HG03432 (cell line): ENCODE results near the gene PNMT.

Experiments
- ATAC-seq: cut with Tn5 transposase; IDR thresholded peaks from one replicate; pipeline ENCODE4 v1.9.1; 2021; ENCODE audit warnings: mild to moderate bottlenecking, moderate library complexity; ENCODE audit not compliant: unreplicated experiment

Gene PNMT

GRCh38 chr17:39666601-39667261, 1.5 kb upstream of the PNMT start:
- ATAC-seq, result no peak

DNA sequence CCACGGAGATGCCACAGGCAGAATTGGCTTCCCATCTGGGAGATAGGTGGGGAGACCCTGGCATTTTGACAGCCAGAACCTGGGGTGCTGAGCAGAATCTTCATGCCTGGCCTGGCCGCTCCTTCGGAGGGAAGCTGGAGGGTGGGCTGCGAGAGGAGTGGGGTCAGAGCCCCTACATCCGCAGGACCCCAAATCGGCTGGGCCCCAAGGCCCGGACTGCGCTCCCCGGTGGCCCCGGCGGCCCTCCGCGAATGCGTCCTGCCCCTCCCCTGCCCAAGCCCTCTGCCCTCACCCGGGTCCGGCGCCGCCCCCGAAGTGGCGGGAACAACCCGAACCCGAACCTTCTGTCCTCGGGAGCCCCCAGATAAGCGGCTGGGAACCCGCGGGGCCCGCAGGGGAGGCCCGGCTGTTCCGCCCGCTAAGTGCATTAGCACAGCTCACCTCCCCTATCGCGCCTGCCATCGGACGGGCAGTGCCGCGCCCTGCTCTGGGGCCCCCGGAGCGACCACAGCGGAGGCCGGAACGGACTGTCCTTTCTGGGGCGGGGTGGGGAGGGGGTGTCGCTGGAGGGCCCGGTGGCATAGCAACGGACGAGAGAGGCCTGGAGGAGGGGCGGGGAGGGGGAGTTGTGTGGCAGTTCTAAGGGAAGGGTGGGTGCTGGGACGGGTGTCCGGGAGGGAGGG, 850 bp upstream of the PNMT start:
- no peak for ATAC-seq

DNA sequence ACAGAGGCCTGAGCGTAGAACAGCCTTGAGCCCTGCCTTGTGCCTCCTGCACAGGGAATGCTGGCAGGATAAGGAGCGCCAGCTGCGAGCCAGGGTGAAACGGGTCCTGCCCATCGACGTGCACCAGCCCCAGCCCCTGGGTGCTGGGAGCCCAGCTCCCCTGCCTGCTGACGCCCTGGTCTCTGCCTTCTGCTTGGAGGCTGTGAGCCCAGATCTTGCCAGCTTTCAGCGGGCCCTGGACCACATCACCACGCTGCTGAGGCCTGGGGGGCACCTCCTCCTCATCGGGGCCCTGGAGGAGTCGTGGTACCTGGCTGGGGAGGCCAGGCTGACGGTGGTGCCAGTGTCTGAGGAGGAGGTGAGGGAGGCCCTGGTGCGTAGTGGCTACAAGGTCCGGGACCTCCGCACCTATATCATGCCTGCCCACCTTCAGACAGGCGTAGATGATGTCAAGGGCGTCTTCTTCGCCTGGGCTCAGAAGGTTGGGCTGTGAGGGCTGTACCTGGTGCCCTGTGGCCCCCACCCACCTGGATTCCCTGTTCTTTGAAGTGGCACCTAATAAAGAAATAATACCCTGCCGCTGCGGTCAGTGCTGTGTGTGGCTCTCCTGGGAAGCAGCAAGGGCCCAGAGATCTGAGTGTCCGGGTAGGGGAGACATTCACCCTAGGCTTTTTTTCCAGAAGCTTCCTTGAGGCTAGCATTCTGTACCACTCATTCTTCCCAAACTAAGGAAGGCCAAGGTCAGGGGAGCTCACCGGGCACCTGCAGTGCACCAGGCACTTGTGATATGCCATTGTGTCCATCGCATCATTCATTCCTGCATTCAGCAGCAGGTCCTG, 1.9 kb downstream of the PNMT start:
- no peak for ATAC-seq

DNA sequence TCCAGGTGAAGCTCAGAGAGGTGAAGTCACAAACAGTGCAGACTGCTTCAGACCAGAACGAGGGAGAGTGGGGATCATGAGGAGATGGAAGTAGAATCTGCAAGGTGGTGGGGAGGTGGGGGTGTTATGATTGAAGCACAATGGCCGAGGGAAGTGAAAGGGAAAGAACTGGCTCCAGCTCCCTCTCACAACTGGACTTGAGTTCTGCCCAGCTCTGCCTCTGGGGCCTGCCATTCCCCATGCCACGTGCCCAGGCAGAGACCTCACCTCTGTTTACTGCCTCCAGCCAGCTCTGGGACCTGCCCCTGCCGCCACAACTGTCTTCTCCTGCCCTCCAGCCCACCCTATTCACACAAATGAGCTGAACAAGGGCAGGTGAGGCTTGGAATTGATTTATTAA, 2.5 kb downstream of the PNMT start:
- ATAC-seq, result no peak

DNA sequence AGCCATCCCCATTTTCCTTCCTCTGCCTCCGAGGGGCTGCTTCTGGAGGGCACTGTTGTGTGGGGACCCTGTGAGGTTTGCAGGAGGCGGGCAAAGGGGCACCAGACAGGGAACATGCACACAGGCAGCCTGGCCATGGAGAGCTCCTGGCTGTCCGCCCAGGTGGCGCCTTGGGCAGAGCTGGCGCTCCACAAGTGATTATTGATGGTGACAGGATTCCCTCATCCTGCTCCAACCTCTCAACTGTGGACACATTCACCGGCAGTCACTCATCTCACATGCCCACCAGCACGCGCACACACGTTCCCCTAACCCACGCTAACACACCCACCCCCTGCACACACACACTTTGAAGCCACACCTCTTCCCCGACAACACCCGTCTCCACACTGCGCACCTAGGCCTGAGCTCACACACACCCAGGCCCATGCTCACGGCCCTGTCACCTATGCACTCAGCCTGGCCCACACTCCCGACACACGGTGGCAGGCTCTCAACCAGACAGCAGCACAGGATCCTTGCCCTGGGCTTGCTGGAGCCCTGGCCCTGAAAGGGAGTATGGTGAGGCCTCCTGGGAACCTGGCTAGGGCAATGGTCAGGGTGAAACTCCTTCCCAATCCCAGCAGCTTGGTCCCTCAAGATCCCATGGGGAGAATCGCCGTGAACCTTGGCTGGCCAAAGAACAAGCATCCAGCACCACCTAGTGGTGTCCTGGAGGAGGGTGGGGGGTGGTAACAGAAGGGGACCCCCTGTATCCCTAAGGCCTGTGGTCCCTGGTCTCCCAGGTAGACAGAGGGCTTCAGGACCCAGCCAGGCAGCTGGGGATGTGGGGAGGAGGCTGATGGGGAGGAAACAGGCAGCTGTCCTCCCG, 3.6 kb downstream of the PNMT start:
- ATAC-seq, result no peak

DNA sequence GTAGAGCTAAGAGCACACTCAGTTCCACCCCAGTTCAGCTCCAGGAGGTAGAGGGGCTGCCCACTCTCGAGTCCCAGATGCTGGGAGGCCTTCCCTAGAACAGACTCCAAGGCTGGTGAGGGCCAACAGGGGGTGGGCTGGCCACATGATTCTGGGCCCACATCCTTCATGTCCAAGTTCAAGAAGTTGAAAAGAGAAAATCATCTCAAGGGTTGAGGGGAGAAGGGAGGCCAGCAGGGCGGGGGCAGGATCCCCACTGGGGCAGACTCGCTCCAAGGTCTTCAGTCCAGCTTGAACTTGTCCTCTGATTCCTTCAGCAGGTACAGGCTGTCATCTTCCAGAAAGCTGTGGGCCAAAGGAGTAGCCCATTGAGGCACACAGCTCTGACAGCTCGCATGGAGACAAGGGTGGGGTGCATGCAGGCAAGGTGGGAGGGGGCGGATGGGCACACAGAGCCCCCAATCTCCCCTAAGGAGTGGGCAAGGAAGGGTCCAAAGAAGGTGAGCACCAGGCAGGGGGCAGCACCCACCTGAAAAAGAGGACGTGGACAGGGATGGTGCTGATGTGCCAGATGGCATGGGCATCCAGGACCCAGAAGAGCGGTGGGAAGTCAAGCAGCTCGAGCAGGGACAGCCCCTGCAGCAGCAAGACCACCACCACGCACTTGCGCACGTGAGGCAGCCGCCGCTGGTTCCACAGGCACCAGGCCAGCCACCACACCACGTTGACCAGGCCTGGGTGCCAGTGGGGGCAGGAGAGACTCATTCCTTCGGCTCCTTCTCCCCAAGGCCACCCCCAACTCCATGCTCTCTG, 4.5 kb downstream of the PNMT start:
- ATAC-seq, result no peak

- no peak for ATAC-seq
Observed at GRCh38 chr17:39673335-39674081, 5.3 kb downstream of the PNMT start.

DNA sequence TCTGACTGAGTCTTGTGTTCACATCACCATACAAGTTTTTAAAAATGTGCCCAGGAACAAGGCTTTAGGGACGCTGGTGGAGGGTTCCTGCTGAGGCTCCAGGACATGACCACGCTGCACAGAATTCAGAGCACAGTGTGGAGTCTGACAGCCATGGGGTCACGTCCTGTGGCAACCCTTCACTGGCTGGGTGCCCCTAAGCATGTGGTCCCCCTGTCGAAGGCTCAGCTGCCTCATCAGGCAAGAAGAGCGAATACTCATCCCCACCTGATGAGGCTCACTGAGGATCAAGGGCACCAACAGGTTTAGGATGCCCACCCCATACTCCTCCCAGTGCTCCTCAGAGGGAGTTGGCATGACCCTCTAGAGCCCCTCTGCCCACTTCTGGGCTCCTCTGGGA, 5.9 kb downstream of the PNMT start:
- no peak for ATAC-seq

DNA sequence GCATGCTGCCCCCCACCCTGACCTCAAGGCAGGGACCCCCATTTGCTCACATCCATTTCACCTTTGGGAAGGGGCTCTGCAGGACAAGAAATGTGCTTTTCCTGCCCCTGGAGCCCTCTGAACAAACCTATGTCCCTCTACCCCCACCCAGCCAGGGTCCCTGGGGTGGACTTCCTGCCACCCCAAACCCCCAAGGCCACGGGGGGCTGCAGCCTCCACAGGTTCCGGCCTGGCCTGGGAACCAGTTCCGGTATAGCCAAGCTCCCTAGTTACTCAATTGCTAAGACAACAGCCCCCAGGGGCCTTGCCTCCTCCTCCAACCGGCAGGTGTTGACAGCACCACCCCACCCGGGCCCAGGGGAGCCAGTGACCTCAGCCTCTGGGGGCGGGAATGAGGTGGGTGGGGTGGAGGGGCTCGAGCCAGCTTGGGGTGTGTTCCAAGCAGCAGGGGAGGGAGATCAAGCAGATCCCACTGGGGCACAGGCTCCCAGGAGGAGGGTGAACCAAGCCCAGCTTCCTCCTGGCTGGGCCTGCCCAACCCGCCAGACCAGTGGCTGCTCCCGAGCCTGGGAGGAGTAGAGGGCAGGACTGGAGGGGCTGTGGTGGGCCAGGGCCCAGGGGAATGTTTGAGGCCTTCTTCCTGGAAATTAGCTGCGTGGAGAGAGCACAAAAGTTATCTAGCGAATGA, 6.6 kb downstream of the PNMT start:
- no peak for ATAC-seq

DNA sequence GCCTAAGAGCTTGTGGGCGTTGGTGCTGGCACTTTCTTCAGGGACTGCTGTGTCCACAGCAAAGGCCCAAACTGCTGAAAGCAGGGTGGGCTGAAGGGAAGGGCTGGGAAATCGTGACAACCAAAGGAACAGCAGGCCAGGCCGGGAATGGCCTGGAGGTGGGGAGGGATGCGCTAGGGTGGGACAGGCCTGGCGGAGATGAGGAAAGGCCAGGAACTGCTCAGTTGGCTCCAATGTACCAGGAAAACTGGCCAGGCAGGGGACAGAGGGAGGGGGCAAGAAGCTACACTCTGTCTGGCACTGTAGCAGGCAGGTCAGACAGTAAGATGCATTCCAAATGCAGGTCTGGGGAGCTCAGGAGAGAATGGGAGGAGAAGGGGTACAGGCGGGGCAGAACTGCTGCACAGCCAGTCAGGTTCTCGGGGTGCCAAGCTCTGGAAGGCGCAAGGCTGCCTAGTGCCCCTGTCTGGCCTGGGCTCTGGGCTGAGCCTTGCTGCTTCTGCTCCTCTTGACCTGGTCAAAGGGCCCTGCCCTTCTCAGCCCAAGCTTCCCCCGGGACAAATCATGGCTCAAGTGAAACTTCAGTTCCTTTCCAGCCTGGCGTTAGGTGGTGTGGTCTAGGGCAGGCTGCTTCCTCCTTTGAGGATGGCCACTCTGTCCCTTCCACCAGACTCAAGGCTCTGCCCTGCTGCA, 7.3 kb downstream of the PNMT start:
- no peak for ATAC-seq

DNA sequence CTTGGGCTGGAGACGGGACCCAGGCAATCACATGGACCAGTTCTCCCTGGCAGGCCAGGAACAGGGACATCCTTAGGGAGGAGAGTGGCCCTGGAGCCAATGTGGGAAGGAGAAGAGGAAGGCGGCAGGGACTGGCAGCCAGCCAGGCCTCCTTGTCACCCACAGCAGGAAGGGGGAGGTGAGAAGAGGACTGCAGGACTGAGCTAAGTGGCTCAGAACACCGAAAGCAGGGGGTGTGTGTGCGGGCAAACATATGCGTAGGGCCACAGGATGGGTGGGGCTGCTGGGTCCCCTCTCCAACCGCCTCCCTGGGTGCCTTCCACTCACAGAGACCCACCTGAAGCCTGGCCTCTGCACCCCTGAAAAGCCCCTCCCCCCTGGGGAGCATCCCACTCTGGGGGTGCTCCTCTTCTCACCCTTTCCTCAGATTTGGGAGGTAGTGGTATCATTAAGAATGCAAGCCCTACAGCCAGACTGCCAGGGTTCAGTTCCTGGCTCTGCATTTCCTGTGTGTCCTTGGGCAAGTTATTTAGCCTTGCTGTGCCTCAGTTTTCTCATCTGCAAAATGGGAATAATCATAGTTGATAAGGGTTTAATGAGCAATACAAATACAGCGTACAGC, 8.1 kb downstream of the PNMT start:
- ATAC-seq, result peak; percentile 50

- ATAC-seq, result no peak
Observed at GRCh38 chr17:39677072-39677471, 8.8 kb downstream of the PNMT start.

- ATAC-seq, result no peak
Observed at GRCh38 chr17:39677542-39678339, 9.5 kb downstream of the PNMT start.

GRCh38 chr17:39678340-39679116, 10.3 kb downstream of the PNMT start:
- no peak for ATAC-seq

DNA sequence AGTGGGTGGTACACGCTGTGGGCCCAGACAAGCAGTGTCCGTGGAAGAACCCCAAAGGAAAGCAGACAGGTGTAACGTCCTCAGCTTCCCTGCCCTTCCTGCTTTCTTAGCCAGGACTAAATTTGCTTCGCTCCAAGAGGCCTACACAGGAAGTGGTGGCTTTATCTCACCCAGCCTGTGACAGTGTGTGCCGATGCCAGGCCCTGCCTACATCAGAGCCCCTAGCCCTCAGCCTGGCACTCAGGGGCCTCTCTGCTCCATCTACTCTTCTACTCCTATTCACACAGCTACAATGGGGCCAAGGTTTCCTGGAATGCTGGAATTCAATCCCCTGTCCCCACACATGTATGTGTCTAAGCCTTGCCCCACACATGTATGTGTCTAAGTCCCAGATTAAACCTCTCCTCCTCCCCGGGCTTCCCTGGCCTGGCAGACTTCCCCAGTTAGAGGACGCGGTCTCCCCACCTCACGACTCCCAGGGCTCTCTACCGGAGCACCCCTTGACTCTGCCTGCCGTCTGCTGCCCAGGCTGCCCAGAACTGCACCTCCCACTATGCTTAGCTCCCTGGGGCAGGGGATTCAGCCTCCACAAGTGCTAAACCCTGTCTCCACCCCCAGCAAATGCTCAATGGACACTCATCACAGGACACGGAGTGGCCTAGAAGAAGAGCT, 11.4 kb downstream of the PNMT start:
- ATAC-seq, result no peak
